Measurements from ENCODE around the gene EIF3I.

The EIF3I gene

DNA sequence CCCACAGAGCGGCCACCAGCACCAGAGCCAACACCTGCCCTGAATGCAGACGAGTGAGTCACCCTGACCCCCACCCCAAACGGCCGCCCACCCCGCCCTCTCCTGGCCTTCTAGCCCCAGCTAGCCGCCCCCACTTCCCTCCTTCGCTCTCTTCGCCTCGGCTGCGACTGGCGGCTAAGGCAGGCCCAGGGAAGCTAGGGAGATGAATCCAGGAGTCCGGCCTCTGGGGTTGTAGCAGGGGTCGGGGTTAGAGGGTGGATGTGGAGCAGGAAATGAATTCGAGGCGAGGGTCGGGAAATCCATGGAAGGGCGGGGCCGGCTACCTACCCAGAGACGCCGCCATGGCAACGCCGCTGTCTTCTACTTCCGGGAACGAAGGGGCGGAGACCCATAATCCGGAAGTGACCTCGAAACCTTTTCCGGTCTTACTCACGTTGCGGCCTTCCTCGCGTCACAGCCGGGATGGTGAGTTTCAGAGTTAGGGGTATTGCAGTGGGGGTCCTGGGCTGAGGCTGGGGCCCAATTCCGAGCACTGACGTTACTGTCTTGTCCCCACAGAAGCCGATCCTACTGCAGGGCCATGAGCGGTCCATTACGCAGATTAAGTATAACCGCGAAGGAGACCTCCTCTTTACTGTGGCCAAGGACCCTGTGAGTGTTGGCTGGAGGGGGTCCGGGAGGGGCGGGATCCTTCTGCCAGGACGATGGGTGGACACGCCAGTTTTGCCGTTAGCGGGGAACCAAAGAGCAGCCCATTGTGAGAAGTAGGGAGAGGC, at the start of gene EIF3I, which contains the start of gene TMEM234:
Gene EIF3I, plus strand, starts transcription at position 428 of the 776 bp plus-strand sequence. Its CDS starts 35 bp downstream, at position 463.
Gene TMEM234, minus strand, starts transcription at position 374 of the 776 bp plus-strand sequence. Its CDS starts 31 bp downstream, at position 343.
- H3K9ac ChIP-seq (ENCODE audit: low read length): peak within 1 kb of the TSS; percentile 99
- peak within 1 kb of the TSS; percentile 94 for H3K4me3 ChIP-seq (ENCODE audit: low read length)
- H3K36me3 ChIP-seq (ENCODE audit: control insufficient read depth, insufficient read depth, low read length): no peaks in the 10 kb centered on the region
- no peaks in the 10 kb centered on the region for H3K27me3 ChIP-seq (ENCODE audit: control insufficient read depth, insufficient read depth, low read length)
- H3K9me3 ChIP-seq (ENCODE audit: control insufficient read depth, low read length): no peaks in the 10 kb centered on the region
- peaks cover 24% of the 10 kb centered on the region for H3K4me1 ChIP-seq (ENCODE audit: control insufficient read depth, insufficient read depth, low read length)

DNA sequence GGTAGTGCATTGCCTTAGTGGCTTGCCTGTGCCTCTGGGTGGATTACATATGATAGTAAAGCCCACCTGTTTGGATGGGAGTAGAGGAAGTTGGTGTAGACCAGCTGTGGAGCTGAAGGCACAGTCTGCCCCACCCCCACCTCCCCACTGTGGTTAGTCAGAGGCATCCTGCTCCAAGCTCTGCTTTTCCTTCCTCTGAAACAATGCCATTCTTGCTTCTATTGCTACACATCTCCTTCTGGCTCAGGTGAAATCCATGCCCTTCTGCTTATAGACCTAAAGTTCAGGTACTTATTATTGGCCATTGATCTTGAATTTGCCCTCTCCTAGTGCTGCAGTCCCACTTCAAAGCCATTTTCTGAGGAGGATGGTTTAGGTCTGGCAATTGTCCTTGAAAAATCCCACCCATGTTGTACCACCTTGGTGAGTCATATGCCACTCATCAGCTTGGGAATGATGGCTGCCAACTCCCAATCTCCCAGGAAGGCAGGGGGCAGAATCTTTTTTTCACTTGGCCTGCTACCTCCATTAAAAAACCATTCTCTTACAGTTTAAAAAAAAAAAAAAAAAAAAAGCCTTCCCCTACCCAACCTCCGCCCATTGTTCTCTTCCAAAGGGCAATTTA, 49.5 kb upstream of the EIF3I start:
- H3K36me3 ChIP-seq (ENCODE audit: control insufficient read depth, insufficient read depth, low read length): peaks cover 13% of the 10 kb centered on the region

DNA sequence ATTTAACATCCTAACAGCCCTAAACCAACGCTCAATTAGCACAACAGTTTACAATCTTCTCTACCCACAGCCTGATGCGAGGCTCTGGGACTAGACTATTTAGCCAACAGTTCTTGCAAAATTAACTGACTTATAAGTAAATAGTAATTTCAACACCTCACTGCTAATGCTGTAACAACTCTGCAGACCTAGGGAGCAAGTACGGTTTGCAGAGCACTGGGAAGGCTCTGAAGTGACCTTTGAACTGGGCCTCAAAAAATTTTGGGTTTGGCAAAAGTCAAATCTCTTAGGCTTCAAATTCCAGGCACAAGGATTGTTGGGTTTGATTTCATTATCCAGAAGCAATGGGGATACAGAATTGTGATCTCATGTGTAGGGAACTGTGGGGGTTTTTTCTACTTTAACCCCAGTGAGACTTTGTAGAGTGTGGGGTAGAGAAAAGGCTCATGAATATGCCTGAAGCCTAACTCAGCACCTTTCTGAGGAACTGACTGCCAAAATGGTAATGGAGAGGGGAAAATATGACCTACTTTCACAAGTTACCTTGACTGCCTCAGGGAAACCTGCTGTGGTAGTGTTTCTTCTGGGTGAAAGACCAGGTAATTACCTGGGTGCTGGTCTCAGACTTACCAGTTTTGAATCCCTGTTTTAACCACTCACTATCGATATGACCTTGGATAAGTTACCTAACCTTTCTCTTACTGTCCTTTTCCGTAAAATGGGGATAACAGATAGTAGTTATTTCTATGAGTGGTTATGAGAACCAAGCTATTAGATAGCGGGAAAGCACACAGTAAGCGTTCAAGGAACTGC, 43.6 kb upstream of the EIF3I start:
- Histone ChIP-seq H3K4me1 (ENCODE audit: control insufficient read depth, insufficient read depth, low read length) (peaks cover 26% of the 10 kb centered on the region), H3K27me3 (ENCODE audit: control insufficient read depth, insufficient read depth, low read length) (no peaks in the 10 kb centered on the region), H3K4me3 (ENCODE audit: low read length) (peak overlapping the region; percentile 61), H3K36me3 (ENCODE audit: control insufficient read depth, insufficient read depth, low read length) (no peaks in the 10 kb centered on the region), H3K9ac (ENCODE audit: low read length) (peak overlapping the region; percentile 93), H3K9me3 (ENCODE audit: control insufficient read depth, low read length) (no peaks in the 10 kb centered on the region)

More for the DNA sequence above, 49.5 kb upstream of the EIF3I start:
- H3K4me1 ChIP-seq (ENCODE audit: control insufficient read depth, insufficient read depth, low read length): no peaks in the 10 kb centered on the region
- H3K9ac ChIP-seq (ENCODE audit: low read length): no peak overlapping the region
- H3K4me3 ChIP-seq (ENCODE audit: low read length): no peak overlapping the region
- no peaks in the 10 kb centered on the region for H3K27me3 ChIP-seq (ENCODE audit: control insufficient read depth, insufficient read depth, low read length)
- H3K9me3 ChIP-seq (ENCODE audit: control insufficient read depth, low read length): no peaks in the 10 kb centered on the region

DNA sequence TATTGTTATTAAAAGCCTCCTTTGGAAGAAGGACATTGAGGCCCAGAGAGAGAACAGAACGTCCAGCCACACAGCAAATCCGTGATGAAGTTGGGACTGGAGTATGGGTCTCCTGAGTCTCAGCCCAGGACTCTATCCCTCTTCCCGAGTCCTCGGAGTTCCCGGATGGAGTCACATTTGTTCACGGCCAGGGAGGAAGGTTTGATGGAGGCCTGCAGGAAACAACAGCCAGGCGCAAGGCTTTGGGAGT, 43.1 kb upstream of the EIF3I start:
- Histone ChIP-seq H3K36me3 (ENCODE audit: control insufficient read depth, insufficient read depth, low read length) (no peaks in the 10 kb centered on the region), H3K4me3 (ENCODE audit: low read length) (peak overlapping the region; percentile 61)

DNA sequence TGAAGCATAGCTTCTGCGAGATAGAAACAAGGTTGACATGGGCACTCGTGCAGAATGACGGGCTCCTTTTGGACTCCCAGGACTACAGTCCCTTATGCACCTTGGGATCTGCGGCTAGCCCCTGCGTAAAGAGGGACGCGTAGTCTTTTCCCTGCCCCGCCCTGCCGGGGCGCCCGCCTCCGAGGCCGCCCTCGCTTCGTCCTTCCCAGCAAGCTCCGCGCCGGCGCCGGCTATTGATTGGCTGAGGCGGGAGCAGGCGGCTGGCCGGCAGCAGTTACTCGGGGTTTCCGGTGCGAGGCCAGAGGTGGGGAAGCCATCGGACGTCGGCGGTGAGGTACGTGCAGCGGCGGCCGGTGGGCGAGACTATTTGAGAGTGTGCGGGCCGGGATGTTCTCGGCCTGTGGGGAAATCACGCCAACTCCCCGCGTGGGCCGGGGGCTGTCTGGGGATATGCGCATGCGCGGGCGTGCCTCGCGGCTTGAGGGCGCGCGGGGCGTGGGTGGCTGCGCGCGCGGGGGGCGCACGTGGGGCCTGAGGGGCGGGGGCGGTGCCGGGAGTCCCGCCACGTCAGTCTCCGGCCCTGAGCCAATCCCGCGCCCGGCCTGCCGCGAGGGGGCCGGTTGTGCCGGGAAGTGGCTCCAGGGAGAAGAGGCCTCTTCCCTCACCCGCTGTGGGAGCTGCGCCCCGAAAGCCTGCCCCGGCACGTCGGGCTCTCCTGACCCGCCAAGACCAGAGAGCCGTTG, 42.6 kb upstream of the EIF3I start, which contains the start of gene TXLNA:
Gene TXLNA, plus strand, starts transcription at position 233 of the 743 bp plus-strand sequence. CDS start 671 bp downstream, outside the sequence.
- H3K9ac ChIP-seq (ENCODE audit: low read length): peak within 1 kb of the TSS; percentile 93
- peak within 1 kb of the TSS; percentile 61 for H3K4me3 ChIP-seq (ENCODE audit: low read length)
- H3K27me3 ChIP-seq (ENCODE audit: control insufficient read depth, insufficient read depth, low read length): no peaks in the 10 kb centered on the region
- no peaks in the 10 kb centered on the region for H3K36me3 ChIP-seq (ENCODE audit: control insufficient read depth, insufficient read depth, low read length)
- peaks cover 26% of the 10 kb centered on the region for H3K4me1 ChIP-seq (ENCODE audit: control insufficient read depth, insufficient read depth, low read length)
- no peaks in the 10 kb centered on the region for H3K9me3 ChIP-seq (ENCODE audit: control insufficient read depth, low read length)

More for the DNA sequence above, 43.1 kb upstream of the EIF3I start:
- Histone ChIP-seq H3K9ac (ENCODE audit: low read length) (peak overlapping the region; percentile 93), H3K4me1 (ENCODE audit: control insufficient read depth, insufficient read depth, low read length) (peaks cover 26% of the 10 kb centered on the region), H3K27me3 (ENCODE audit: control insufficient read depth, insufficient read depth, low read length) (no peaks in the 10 kb centered on the region), H3K9me3 (ENCODE audit: control insufficient read depth, low read length) (no peaks in the 10 kb centered on the region)

DNA sequence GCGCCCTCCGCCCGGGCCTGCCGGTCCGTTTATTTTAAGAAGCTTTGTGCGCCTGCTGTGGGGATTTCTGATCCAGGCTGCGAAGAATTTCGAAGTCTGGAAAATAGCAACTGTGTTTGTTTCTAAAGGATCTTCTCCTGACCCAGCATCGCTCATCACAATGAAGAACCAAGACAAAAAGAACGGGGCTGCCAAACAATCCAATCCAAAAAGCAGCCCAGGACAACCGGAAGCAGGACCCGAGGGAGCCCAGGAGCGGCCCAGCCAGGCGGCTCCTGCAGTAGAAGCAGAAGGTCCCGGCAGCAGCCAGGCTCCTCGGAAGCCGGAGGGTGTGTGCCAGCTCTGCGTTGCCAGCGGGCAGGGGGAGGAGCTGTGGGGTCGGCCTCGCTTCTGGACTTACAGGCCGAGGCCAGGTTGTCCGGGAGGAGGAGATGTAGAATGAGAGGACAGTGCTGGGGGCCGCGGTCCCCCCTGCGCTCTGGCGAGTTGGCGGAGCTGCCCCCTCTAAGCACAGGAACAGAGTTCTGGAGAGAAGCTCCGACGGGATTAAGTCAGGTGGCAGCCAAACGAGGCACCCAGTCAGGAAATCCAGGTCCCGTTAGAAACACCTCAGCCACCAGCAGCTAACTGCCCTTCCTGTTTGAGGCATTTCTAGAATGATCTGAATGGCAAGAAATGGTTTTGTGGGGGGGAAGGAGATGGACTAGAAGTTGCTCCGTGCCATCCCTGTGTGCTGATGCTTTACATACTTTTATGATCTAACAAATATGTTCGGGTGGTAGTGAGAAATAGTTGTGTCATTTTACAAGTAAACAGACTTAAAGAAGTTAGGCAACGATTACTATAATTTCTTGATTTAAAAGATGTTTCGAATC, 41.8 kb upstream of the EIF3I start:
- Histone ChIP-seq H3K4me1 (ENCODE audit: control insufficient read depth, insufficient read depth, low read length) (peaks cover 26% of the 10 kb centered on the region), H3K36me3 (ENCODE audit: control insufficient read depth, insufficient read depth, low read length) (no peaks in the 10 kb centered on the region), H3K4me3 (ENCODE audit: low read length) (peak overlapping the region; percentile 61)

DNA sequence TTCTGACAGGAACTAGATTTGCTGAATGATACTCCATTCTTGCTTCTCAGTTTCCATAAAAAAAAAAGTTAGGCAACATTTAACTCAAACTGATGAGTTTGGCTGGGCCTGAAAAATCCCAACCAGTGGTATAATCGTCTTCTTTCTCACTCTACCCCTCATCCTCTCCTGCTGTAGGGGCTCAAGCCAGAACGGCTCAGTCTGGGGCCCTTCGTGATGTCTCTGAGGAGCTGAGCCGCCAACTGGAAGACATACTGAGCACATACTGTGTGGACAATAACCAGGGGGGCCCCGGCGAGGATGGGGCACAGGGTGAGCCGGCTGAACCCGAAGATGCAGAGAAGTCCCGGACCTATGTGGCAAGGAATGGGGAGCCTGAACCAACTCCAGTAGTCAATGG, 41.1 kb upstream of the EIF3I start:
- peak overlapping the region; percentile 61 for H3K4me3 ChIP-seq (ENCODE audit: low read length)
- H3K4me1 ChIP-seq (ENCODE audit: control insufficient read depth, insufficient read depth, low read length): peaks cover 26% of the 10 kb centered on the region
- no peaks in the 10 kb centered on the region for H3K27me3 ChIP-seq (ENCODE audit: control insufficient read depth, insufficient read depth, low read length)
- peak overlapping the region; percentile 93 for H3K9ac ChIP-seq (ENCODE audit: low read length)
- no peaks in the 10 kb centered on the region for H3K9me3 ChIP-seq (ENCODE audit: control insufficient read depth, low read length)
- no peaks in the 10 kb centered on the region for H3K36me3 ChIP-seq (ENCODE audit: control insufficient read depth, insufficient read depth, low read length)

More for the DNA sequence above, 41.8 kb upstream of the EIF3I start:
- peak overlapping the region; percentile 93 for H3K9ac ChIP-seq (ENCODE audit: low read length)
- no peaks in the 10 kb centered on the region for H3K9me3 ChIP-seq (ENCODE audit: control insufficient read depth, low read length)
- no peaks in the 10 kb centered on the region for H3K27me3 ChIP-seq (ENCODE audit: control insufficient read depth, insufficient read depth, low read length)

DNA sequence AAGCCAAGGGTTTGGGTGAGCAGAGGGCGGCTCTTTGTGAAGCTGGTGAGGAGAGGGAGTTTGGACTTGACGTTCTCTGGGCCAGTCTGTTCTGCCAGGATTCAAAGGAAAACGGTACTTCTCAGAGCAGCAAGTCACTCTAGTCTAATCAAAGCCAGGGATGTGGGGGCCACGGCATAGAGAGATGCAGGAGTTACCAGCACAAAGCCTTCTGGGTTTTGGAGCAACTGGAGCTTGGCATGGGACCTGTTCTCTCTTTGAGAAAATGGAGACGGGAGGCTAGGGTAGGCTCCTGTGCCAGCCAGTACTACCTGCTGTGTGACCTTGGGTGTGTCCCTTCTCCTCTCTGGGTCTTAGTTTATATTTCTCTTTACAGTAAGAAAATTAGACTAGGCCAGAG, 40.6 kb upstream of the EIF3I start:
- H3K4me1 ChIP-seq (ENCODE audit: control insufficient read depth, insufficient read depth, low read length): peaks cover 26% of the 10 kb centered on the region
- no peaks in the 10 kb centered on the region for H3K36me3 ChIP-seq (ENCODE audit: control insufficient read depth, insufficient read depth, low read length)
- H3K27me3 ChIP-seq (ENCODE audit: control insufficient read depth, insufficient read depth, low read length): no peaks in the 10 kb centered on the region
- H3K9me3 ChIP-seq (ENCODE audit: control insufficient read depth, low read length): no peaks in the 10 kb centered on the region
- no peak overlapping the region for H3K4me3 ChIP-seq (ENCODE audit: low read length)
- H3K9ac ChIP-seq (ENCODE audit: low read length): peak overlapping the region; percentile 93

DNA sequence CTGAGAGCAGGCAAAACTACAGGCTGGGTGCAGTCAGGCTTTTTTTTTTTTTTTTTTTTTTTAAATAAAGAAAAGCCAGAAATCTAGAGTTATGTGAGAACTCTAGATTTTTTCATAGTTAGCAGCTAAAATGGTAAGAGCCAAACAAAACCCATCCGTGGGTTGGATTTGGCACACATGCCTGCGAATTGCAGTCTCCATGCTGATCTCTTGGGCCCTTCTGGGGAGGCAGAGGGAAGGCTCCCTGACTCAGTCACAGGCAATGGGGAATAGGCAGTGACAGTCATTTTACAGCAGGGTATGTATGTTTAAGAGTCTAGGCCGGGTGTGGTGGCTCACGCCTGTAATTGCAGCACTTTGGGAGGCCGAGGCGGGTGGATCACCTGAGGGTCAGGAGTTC, 40.1 kb upstream of the EIF3I start:
- H3K27me3 ChIP-seq (ENCODE audit: control insufficient read depth, insufficient read depth, low read length): no peaks in the 10 kb centered on the region
- H3K4me1 ChIP-seq (ENCODE audit: control insufficient read depth, insufficient read depth, low read length): peaks cover 26% of the 10 kb centered on the region
- no peaks in the 10 kb centered on the region for H3K9me3 ChIP-seq (ENCODE audit: control insufficient read depth, low read length)
- no peak overlapping the region for H3K4me3 ChIP-seq (ENCODE audit: low read length)
- H3K36me3 ChIP-seq (ENCODE audit: control insufficient read depth, insufficient read depth, low read length): no peaks in the 10 kb centered on the region
- H3K9ac ChIP-seq (ENCODE audit: low read length): no peak overlapping the region

DNA sequence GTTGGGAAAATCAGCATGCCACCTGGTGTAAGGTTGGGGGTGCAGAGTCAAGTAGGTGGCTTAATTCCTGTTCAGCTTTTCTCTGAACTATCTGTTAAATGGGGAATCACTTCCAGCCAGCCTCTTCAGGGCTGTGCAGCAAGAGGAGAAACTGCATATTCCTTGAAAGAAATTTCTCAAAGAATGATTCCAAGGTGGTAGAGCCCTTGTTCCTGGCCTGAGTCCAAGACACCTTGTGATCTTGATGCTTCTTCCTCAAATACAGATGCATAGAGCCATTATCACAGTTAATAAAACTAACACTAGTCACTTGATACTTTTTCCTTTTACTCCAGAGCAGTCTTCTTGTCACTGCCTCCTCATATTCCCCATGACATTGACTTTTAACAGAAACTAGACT, 37.6 kb upstream of the EIF3I start:
- Histone ChIP-seq H3K27me3 (ENCODE audit: control insufficient read depth, insufficient read depth, low read length) (no peaks in the 10 kb centered on the region), H3K4me1 (ENCODE audit: control insufficient read depth, insufficient read depth, low read length) (peaks cover 19% of the 10 kb centered on the region), H3K4me3 (ENCODE audit: low read length) (no peak overlapping the region), H3K9ac (ENCODE audit: low read length) (no peak overlapping the region), H3K36me3 (ENCODE audit: control insufficient read depth, insufficient read depth, low read length) (peaks cover 8% of the 10 kb centered on the region), H3K9me3 (ENCODE audit: control insufficient read depth, low read length) (no peaks in the 10 kb centered on the region)

DNA sequence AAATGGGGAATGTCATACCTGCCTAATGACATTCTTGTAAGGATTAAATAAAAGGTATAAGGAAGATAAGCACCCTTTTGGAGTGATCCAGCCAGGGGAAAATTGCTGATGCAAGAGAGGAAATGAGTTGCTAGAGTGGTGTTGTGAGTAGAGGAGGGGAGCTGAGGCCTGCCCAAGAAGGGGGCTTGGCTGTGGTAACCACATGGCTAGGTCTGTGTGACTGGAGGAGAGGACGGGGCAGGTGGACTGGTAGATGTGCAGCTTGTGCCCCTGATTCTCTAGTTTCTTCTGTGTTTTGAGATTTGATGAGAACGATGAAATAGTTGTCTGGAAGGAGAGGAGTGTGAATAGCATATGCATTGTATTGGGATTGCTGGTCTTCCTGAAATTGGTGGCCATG, 36.1 kb upstream of the EIF3I start:
- Histone ChIP-seq H3K4me3 (ENCODE audit: low read length) (no peak overlapping the region), H3K36me3 (ENCODE audit: control insufficient read depth, insufficient read depth, low read length) (peaks cover 14% of the 10 kb centered on the region), H3K9me3 (ENCODE audit: control insufficient read depth, low read length) (no peaks in the 10 kb centered on the region), H3K27me3 (ENCODE audit: control insufficient read depth, insufficient read depth, low read length) (no peaks in the 10 kb centered on the region), H3K4me1 (ENCODE audit: control insufficient read depth, insufficient read depth, low read length) (peaks cover 11% of the 10 kb centered on the region), H3K9ac (ENCODE audit: low read length) (no peak overlapping the region)

Data from mucosa of stomach (tissue), 1 donor.